Transverse colon (tissue), 4 donors: ENCODE data around the gene TC2N.

Experiments
- CTCF ChIP-seq, 5 experiments: fragments of 200-600 bp in 3 of 5; fragments of 450-650 bp in 2 of 5; sonication (generic) in 3 of 5; IDR thresholded peaks; 1 replicate in 2 of 5; 2 replicates in 3 of 5; pipeline ENCODE4 v1.5.1; 2016 to 2017; ENCODE audit warnings: antibody characterized with exemption in 5 of 5, inconsistent platforms in 3 of 5, mild to moderate bottlenecking in 2 of 5, moderate library complexity in 1 of 5
- EP300 ChIP-seq: sonication (generic); formaldehyde crosslinking; IDR thresholded peaks from one replicate; pipeline ENCODE4 v1.6.1; 2017; ENCODE audit warnings: antibody characterized with exemption, low read depth
- POLR2A ChIP-seq: fragments of 450-650 bp; IDR thresholded peaks from one replicate; pipeline ENCODE4 v1.6.1; 2016; ENCODE audit warnings: antibody characterized with exemption, mild to moderate bottlenecking, moderate library complexity
- POLR2AphosphoS5 ChIP-seq, 3 donors: sonication (generic); formaldehyde crosslinking; IDR thresholded peaks; one replicate each; pipeline ENCODE4 v1.6.1; 2016; ENCODE audit warnings: antibody characterized with exemption in 3 of 3

DNA sequence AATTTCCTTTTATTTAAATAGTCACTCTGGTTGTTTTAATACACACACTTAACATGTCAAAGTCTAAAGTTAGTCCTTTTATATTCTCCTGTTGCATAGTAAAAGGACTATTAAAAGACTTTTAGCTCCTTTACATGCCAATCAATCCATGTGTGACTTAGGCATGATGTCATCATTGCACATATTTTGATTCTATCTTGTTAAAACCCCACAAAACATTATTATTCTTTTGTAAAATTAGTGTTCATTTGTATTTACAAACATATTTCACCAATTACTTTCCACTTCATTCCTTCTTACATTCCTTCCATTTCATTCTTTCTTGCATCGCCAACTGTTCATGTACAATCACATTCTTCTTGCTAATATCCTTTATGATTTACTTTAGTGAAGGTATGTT is 39.6 kb downstream of the TC2N start:
- TF ChIP-seq CTCF (IDR thresholded peaks at IDR 0.05) (no peak), POLR2AphosphoS5 (IDR thresholded peaks at IDR 0.05) (no peak), EP300 (no peak), POLR2A (no peak)
